Subcutaneous preadipocyte (primary cell): ENCODE results near the gene NDUFA7. TPM values are rescaled to one million over a fixed set of nuclear protein-coding genes. Genes with fewer than 3 reads are reported as not detected.

Source experiments
- total RNA-seq: library from RNA; depleted of rRNA; stranded (reverse); fragments of >200 nt; gene quantifications from 2 replicates; pipeline ENCODE4 v1.2.3, GENCODE V29; 2012

NDUFA7 gene
- 16.9 and 29.3 TPM in 2 replicates for total RNA-seq

GRCh38 chr19:8321067-8321985 is at the start of gene NDUFA7, which contains the start of gene RPS28:
Gene NDUFA7 (minus strand): TSS chr19:8321375. CDS start chr19:8321358, 17 bp downstream.
Gene RPS28 (plus strand): TSS chr19:8321496. CDS start chr19:8321531, 35 bp downstream.

GRCh38 chr19:8363803-8364771 is 42.9 kb upstream of the NDUFA7 start, which contains the start of gene ANGPTL4:
Gene ANGPTL4 (plus strand): TSS chr19:8364155. CDS start chr19:8364322, 167 bp downstream.

GRCh38 chr19:8342684-8343482 is 21.7 kb upstream of the NDUFA7 start, which contains the start of gene KANK3:
Gene KANK3 (minus strand): TSS chr19:8343262. CDS start chr19:8337828, 5,434 bp downstream.

GRCh38 chr19:8307965-8308866 is 13.0 kb downstream of the NDUFA7 start, which contains the start of gene CD320:
Gene CD320 (minus strand): TSS chr19:8308358. CDS start chr19:8308290, 68 bp downstream.

Other genes with a start within 250 kb of the NDUFA7 start
- gene FBN3, start 171.8 kb downstream of the NDUFA7 start, total RNA-seq: not detected in 2 replicates
- 15.6 and 29.8 TPM in 2 replicates for gene CERS4, start 112.0 kb downstream of the NDUFA7 start, total RNA-seq
- 36.4 and 47.8 TPM in 2 replicates for gene CD320, start 13.0 kb downstream of the NDUFA7 start, total RNA-seq
- gene RPS28, start 121 bp upstream of the NDUFA7 start, total RNA-seq: 122 and 242 TPM in 2 replicates
- under 0.01 and 0.20 TPM in 2 replicates for gene KANK3, start 21.9 kb upstream of the NDUFA7 start, total RNA-seq
- gene ANGPTL4, start 42.8 kb upstream of the NDUFA7 start, total RNA-seq: 20.5 and 21.7 TPM in 2 replicates
- 31.3 and 32.3 TPM in 2 replicates for gene RAB11B, start 69.0 kb upstream of the NDUFA7 start, total RNA-seq
- gene MARCHF2, start 91.9 kb upstream of the NDUFA7 start, total RNA-seq: 35.4 and 36.4 TPM in 2 replicates
- 36.4 and 56.5 TPM in 2 replicates for gene HNRNPM, start 123.6 kb upstream of the NDUFA7 start, total RNA-seq
- gene PRAM1, start 181.3 kb upstream of the NDUFA7 start, total RNA-seq: not detected in 2 replicates
- gene ZNF414, start 192.8 kb upstream of the NDUFA7 start, total RNA-seq: 2.9 and 3.5 TPM in 2 replicates